Epithelial cell of proximal tubule (primary cell): ENCODE measurements around the gene MAFF. TPM values are rescaled to one million over a fixed set of nuclear protein-coding genes. Genes with fewer than 3 reads are reported as not detected.

ENCODE experiments used
- DNase-seq: peaks from one replicate; pipeline ENCODE4 v3.0.0-alpha.2; 2011; ENCODE audit warnings: low read depth
- H3K4me3 ChIP-seq: 2 replicates; pipeline ENCODE4 v1.5.1; 2011; ENCODE audit warnings: low read depth, mild to moderate bottlenecking, low read length
- CTCF ChIP-seq: conservative IDR thresholded peaks from 2 replicates; pipeline ENCODE4 v1.5.1; 2012; ENCODE audit warnings: low read depth, mild to moderate bottlenecking, low read length
- total RNA-seq: library from RNA; depleted of rRNA; stranded (reverse); fragments of >200 nt; gene quantifications from 2 replicates; pipeline ENCODE4 v1.2.3, GENCODE V29; 2015

The MAFF gene
- total RNA-seq, 1 donor from 2014 or later = 42.1 TPM

- DNase-seq = no peak
- no peak overlapping the region for H3K4me3 ChIP-seq
- TF ChIP-seq CTCF = no peak
Observed at GRCh38 chr22:38213990-38214301, 12.2 kb downstream of the MAFF start.

GRCh38 chr22:38214302-38215056 is 12.7 kb downstream of the MAFF start:
- TF ChIP-seq CTCF = no peak
- no peak overlapping the region for H3K4me3 ChIP-seq
- DNase-seq = no peak

- TF ChIP-seq CTCF = no peak
- DNase-seq = no peak
- no peak overlapping the region for H3K4me3 ChIP-seq
Observed at GRCh38 chr22:38215156-38216038, 13.6 kb downstream of the MAFF start.

GRCh38 chr22:38218661-38219622 is 17.1 kb downstream of the MAFF start:
- H3K4me3 ChIP-seq = no peak overlapping the region
- peak; percentile 67 for DNase-seq
- no peak for TF ChIP-seq CTCF

GRCh38 chr22:38219632-38220031 is 17.8 kb downstream of the MAFF start:
- DNase-seq = no peak
- H3K4me3 ChIP-seq = no peak overlapping the region

More at GRCh38 chr22:38219632-38220031, 17.8 kb downstream of the MAFF start:
- TF ChIP-seq CTCF = no peak
